ENCODE data around the gene AGA. TPM values are rescaled to one million over a fixed set of nuclear protein-coding genes. Genes with fewer than 3 reads are reported as not detected.

Gene AGA
- total RNA-seq, 2 experiments from 2014 or later = 14.0 to 14.7 TPM

- Mint-ChIP-seq H3K4me3 (no peak overlapping the region), H3K27me3 (no peaks in the 10 kb centered on the region), H3K36me3 (no peaks in the 10 kb centered on the region), H3K27ac (no peak overlapping the region), H3K4me1 (peaks cover 2% of the 10 kb centered on the region), H3K9me3 (peaks cover 1% of the 10 kb centered on the region)
- no peak for DNase-seq
Observed at GRCh38 chr4:177413656-177414055, 28.6 kb downstream of the AGA start.

GRCh38 chr4:177413076-177413475, 29.2 kb downstream of the AGA start:
- Mint-ChIP-seq H3K9me3 (peaks cover 1% of the 10 kb centered on the region), H3K4me3 (no peak overlapping the region), H3K36me3 (no peaks in the 10 kb centered on the region), H3K4me1 (peaks cover 2% of the 10 kb centered on the region), H3K27me3 (no peaks in the 10 kb centered on the region), H3K27ac (no peak overlapping the region)
- DNase-seq = no peak

GRCh38 chr4:177411996-177412395, 30.2 kb downstream of the AGA start:
- no peak for DNase-seq
- Mint-ChIP-seq H3K4me1 (peaks cover 2% of the 10 kb centered on the region), H3K4me3 (no peak overlapping the region), H3K9me3 (peaks cover 1% of the 10 kb centered on the region), H3K27me3 (no peaks in the 10 kb centered on the region), H3K27ac (no peak overlapping the region), H3K36me3 (no peaks in the 10 kb centered on the region)

- Mint-ChIP-seq H3K9me3 (no peaks in the 10 kb centered on the region), H3K4me3 (no peak overlapping the region)
Observed at GRCh38 chr4:177410566-177410965, 31.7 kb downstream of the AGA start.

GRCh38 chr4:177408023-177408422, 34.2 kb downstream of the AGA start:
- H3K36me3 Mint-ChIP-seq = no peaks in the 10 kb centered on the region
- H3K4me3 Mint-ChIP-seq = no peak overlapping the region

More at GRCh38 chr4:177410566-177410965, 31.7 kb downstream of the AGA start:
- H3K4me1 Mint-ChIP-seq = peaks cover 2% of the 10 kb centered on the region
- DNase-seq = no peak
- no peak overlapping the region for H3K27ac Mint-ChIP-seq
- no peaks in the 10 kb centered on the region for H3K27me3 Mint-ChIP-seq
- no peaks in the 10 kb centered on the region for H3K36me3 Mint-ChIP-seq

GRCh38 chr4:177405508-177405907, 36.7 kb downstream of the AGA start:
- Mint-ChIP-seq H3K27me3 (no peaks in the 10 kb centered on the region), H3K27ac (no peak overlapping the region), H3K4me1 (peaks cover 20% of the 10 kb centered on the region), H3K4me3 (no peak overlapping the region), H3K9me3 (no peaks in the 10 kb centered on the region), H3K36me3 (no peaks in the 10 kb centered on the region)
- DNase-seq = no peak

More at GRCh38 chr4:177408023-177408422, 34.2 kb downstream of the AGA start:
- Mint-ChIP-seq H3K9me3 (no peaks in the 10 kb centered on the region), H3K4me1 (peaks cover 4% of the 10 kb centered on the region), H3K27ac (no peak overlapping the region), H3K27me3 (no peaks in the 10 kb centered on the region)
- DNase-seq = no peak

- no peak for DNase-seq
- H3K4me1 Mint-ChIP-seq = peaks cover 25% of the 10 kb centered on the region
- no peaks in the 10 kb centered on the region for H3K27me3 Mint-ChIP-seq
- H3K36me3 Mint-ChIP-seq = no peaks in the 10 kb centered on the region
- H3K9me3 Mint-ChIP-seq = no peaks in the 10 kb centered on the region
- no peak overlapping the region for H3K4me3 Mint-ChIP-seq
- H3K27ac Mint-ChIP-seq = no peak overlapping the region
Observed at GRCh38 chr4:177404986-177405385, 37.3 kb downstream of the AGA start.

GRCh38 chr4:177404342-177404741, 37.9 kb downstream of the AGA start:
- Mint-ChIP-seq H3K27me3 (no peaks in the 10 kb centered on the region), H3K27ac (no peak overlapping the region)

GRCh38 chr4:177403746-177404145, 38.5 kb downstream of the AGA start:
- no peaks in the 10 kb centered on the region for H3K36me3 Mint-ChIP-seq
- H3K4me3 Mint-ChIP-seq = no peak overlapping the region
- DNase-seq = no peak
- no peak overlapping the region for H3K27ac Mint-ChIP-seq
- H3K9me3 Mint-ChIP-seq = no peaks in the 10 kb centered on the region
- H3K4me1 Mint-ChIP-seq = peaks cover 29% of the 10 kb centered on the region
- H3K27me3 Mint-ChIP-seq = no peaks in the 10 kb centered on the region

More at GRCh38 chr4:177404342-177404741, 37.9 kb downstream of the AGA start:
- no peak overlapping the region for H3K4me3 Mint-ChIP-seq
- H3K36me3 Mint-ChIP-seq = no peaks in the 10 kb centered on the region
- DNase-seq = no peak
- H3K4me1 Mint-ChIP-seq = peaks cover 29% of the 10 kb centered on the region
- no peaks in the 10 kb centered on the region for H3K9me3 Mint-ChIP-seq

- Mint-ChIP-seq H3K36me3 (no peaks in the 10 kb centered on the region), H3K4me3 (no peak overlapping the region), H3K9me3 (no peaks in the 10 kb centered on the region), H3K27me3 (no peaks in the 10 kb centered on the region), H3K4me1 (peaks cover 29% of the 10 kb centered on the region), H3K27ac (no peak overlapping the region)
- DNase-seq = no peak
Observed at GRCh38 chr4:177401658-177402273, 40.5 kb downstream of the AGA start.

- H3K4me1 Mint-ChIP-seq = peaks cover 29% of the 10 kb centered on the region
- no peak for DNase-seq
- H3K9me3 Mint-ChIP-seq = no peaks in the 10 kb centered on the region
- no peak overlapping the region for H3K27ac Mint-ChIP-seq
- H3K27me3 Mint-ChIP-seq = no peaks in the 10 kb centered on the region
- no peaks in the 10 kb centered on the region for H3K36me3 Mint-ChIP-seq
- no peak overlapping the region for H3K4me3 Mint-ChIP-seq
Observed at GRCh38 chr4:177400030-177400429, 42.2 kb downstream of the AGA start.

GRCh38 chr4:177396352-177396751, 45.9 kb downstream of the AGA start:
- no peak for DNase-seq
- Mint-ChIP-seq H3K9me3 (no peaks in the 10 kb centered on the region), H3K27ac (no peak overlapping the region), H3K4me3 (no peak overlapping the region), H3K4me1 (peaks cover 26% of the 10 kb centered on the region), H3K36me3 (no peaks in the 10 kb centered on the region), H3K27me3 (no peaks in the 10 kb centered on the region)

GRCh38 chr4:177393236-177393635, 49.0 kb downstream of the AGA start:
- Mint-ChIP-seq H3K27me3 (no peaks in the 10 kb centered on the region), H3K4me1 (peaks cover 17% of the 10 kb centered on the region), H3K4me3 (no peak overlapping the region), H3K9me3 (no peaks in the 10 kb centered on the region), H3K36me3 (no peaks in the 10 kb centered on the region), H3K27ac (no peak overlapping the region)
- DNase-seq = peak; percentile 22

GRCh38 chr4:177391953-177392352, 50.3 kb downstream of the AGA start:
- no peaks in the 10 kb centered on the region for H3K27me3 Mint-ChIP-seq
- no peak overlapping the region for H3K4me3 Mint-ChIP-seq
- no peaks in the 10 kb centered on the region for H3K9me3 Mint-ChIP-seq
- H3K36me3 Mint-ChIP-seq = no peaks in the 10 kb centered on the region
- peaks cover 17% of the 10 kb centered on the region for H3K4me1 Mint-ChIP-seq
- no peak overlapping the region for H3K27ac Mint-ChIP-seq
- no peak for DNase-seq

- peaks cover 19% of the 10 kb centered on the region for H3K4me1 Mint-ChIP-seq
- H3K27ac Mint-ChIP-seq = no peak overlapping the region
- H3K27me3 Mint-ChIP-seq = no peaks in the 10 kb centered on the region
- no peaks in the 10 kb centered on the region for H3K36me3 Mint-ChIP-seq
- H3K9me3 Mint-ChIP-seq = no peaks in the 10 kb centered on the region
- DNase-seq = no peak
- no peak overlapping the region for H3K4me3 Mint-ChIP-seq
Observed at GRCh38 chr4:177391287-177391686, 51.0 kb downstream of the AGA start.

GRCh38 chr4:177386278-177386815, 55.9 kb downstream of the AGA start:
- H3K9me3 Mint-ChIP-seq = no peaks in the 10 kb centered on the region
- no peak for DNase-seq
- H3K27ac Mint-ChIP-seq = no peak overlapping the region
- H3K4me3 Mint-ChIP-seq = no peak overlapping the region
- no peaks in the 10 kb centered on the region for H3K36me3 Mint-ChIP-seq
- H3K4me1 Mint-ChIP-seq = peaks cover 8% of the 10 kb centered on the region
- H3K27me3 Mint-ChIP-seq = no peaks in the 10 kb centered on the region

All from activated naive CD8-positive, alpha-beta T cell treated with anti-CD3 and anti-CD28 coated beads for 36 hours (primary cell).